Measurements from ENCODE around the gene CRYBG1. TPM values are rescaled to one million over a fixed set of nuclear protein-coding genes. Genes with fewer than 3 reads are reported as not detected.

CRYBG1 gene
- total RNA-seq, 1 experiment from 2014 or later: 10.1 TPM

GRCh38 chr6:106486236-106486635, 125.7 kb downstream of the CRYBG1 start:
- H3K27me3 Mint-ChIP-seq (ENCODE audit: low read depth): peaks cover 49% of the 10 kb centered on the region
- H3K4me3 Mint-ChIP-seq: no peak overlapping the region
- TF ChIP-seq GABPB1 (CRISPR knock-in tag; IDR thresholded peaks at IDR 0.05) (no peak), NFATC4 (CRISPR knock-in tag; IDR thresholded peaks at IDR 0.05) (no peak), FOXP4 (CRISPR knock-in tag; IDR thresholded peaks at IDR 0.05) (no peak), SMAD3 (CRISPR knock-in tag; IDR thresholded peaks at IDR 0.05; ENCODE audit: borderline replicate concordance) (no peak), ZNF416 (CRISPR knock-in tag; IDR thresholded peaks at IDR 0.05) (no peak)
- DNase-seq (ENCODE audit: low spot score) (no peak), ATAC-seq (no peak)
- H3K9me3 Mint-ChIP-seq: no peaks in the 10 kb centered on the region
- no peaks in the 10 kb centered on the region for H3K36me3 Mint-ChIP-seq
- peaks cover 27% of the 10 kb centered on the region for H3K4me1 Mint-ChIP-seq
- ChIA-PET POLR2A (no interaction called here), CTCF (no interaction called here)
- no peak overlapping the region for H3K27ac Mint-ChIP-seq

GRCh38 chr6:106488494-106489370, 128.2 kb downstream of the CRYBG1 start:
- DNase-seq (ENCODE audit: low spot score): no peak
- no peak for ATAC-seq
- peaks cover 49% of the 10 kb centered on the region for H3K27me3 Mint-ChIP-seq (ENCODE audit: low read depth)
- no peak overlapping the region for H3K4me3 Mint-ChIP-seq
- TF ChIP-seq ATF3 (CRISPR knock-in tag; conservative IDR thresholded peaks at IDR 0.05): no peak
- TF ChIP-seq ZNF317 (CRISPR knock-in tag; IDR thresholded peaks at IDR 0.05; ENCODE audit: borderline replicate concordance, low read depth): no peak
- TF ChIP-seq ARID4B (CRISPR knock-in tag; IDR thresholded peaks at IDR 0.05; ENCODE audit: borderline replicate concordance): no peak
- TF ChIP-seq ZNF281 (CRISPR knock-in tag; IDR thresholded peaks at IDR 0.05): no peak
- H3K9me3 Mint-ChIP-seq: no peaks in the 10 kb centered on the region
- H3K27ac Mint-ChIP-seq: no peak overlapping the region
- ChIA-PET POLR2A (no interaction called here), CTCF (interaction anchor here (1.5 kb wide), 1 partner anchor 509 kb away, joined by 3 read pairs; no protein-coding TSS in a partner anchor)
- H3K36me3 Mint-ChIP-seq: no peaks in the 10 kb centered on the region
- H3K4me1 Mint-ChIP-seq: peaks cover 20% of the 10 kb centered on the region

GRCh38 chr6:106490030-106490429, 129.5 kb downstream of the CRYBG1 start:
- H3K27me3 Mint-ChIP-seq (ENCODE audit: low read depth): peaks cover 40% of the 10 kb centered on the region
- no peaks in the 10 kb centered on the region for H3K9me3 Mint-ChIP-seq
- TF ChIP-seq ZNF281 (CRISPR knock-in tag; IDR thresholded peaks at IDR 0.05): no peak
- TF ChIP-seq MYBL2 (CRISPR knock-in tag; IDR thresholded peaks at IDR 0.05): no peak
- no peak for TF ChIP-seq JUN (CRISPR knock-in tag; IDR thresholded peaks at IDR 0.05)
- H3K4me1 Mint-ChIP-seq: peaks cover 23% of the 10 kb centered on the region
- DNase-seq (ENCODE audit: low spot score): no peak
- H3K4me3 Mint-ChIP-seq: no peak overlapping the region
- ChIA-PET CTCF (interaction anchor here (0.5 to 0.6 kb wide), 2 partner anchors 18 to 155 kb away, joined by 3 read pairs; no protein-coding TSS in a partner anchor), POLR2A (no interaction called here)
- no peaks in the 10 kb centered on the region for H3K36me3 Mint-ChIP-seq
- no peak for ATAC-seq
- no peak overlapping the region for H3K27ac Mint-ChIP-seq

All from WTC11 (cell line).